Right atrium auricular region (tissue), 2 donors: ENCODE measurements around the gene RAD51B. TPM values are rescaled to one million over a fixed set of nuclear protein-coding genes. Genes with fewer than 3 reads are reported as not detected.

Experiments
- DNase-seq: peaks from one replicate; pipeline ENCODE4 v3.0.0-alpha.2; 2019; ENCODE audit warnings: low spot score
- H3K27ac ChIP-seq, 2 donors: fragments of 200-600 bp; sonication (generic); 1 replicate in 1 of 2; 2 replicates in 1 of 2; pipeline ENCODE4 v1.5.1; 2016 to 2019
- H3K27me3 ChIP-seq, 2 donors: fragments of 200-600 bp; sonication (generic); one replicate each; pipeline versions ENCODE4 v1.5.1 to v1.6.0; 2017 to 2019
- H3K36me3 ChIP-seq: fragments of 200-600 bp; sonication (generic); one replicate; pipeline ENCODE4 v1.5.1; 2016
- H3K4me1 ChIP-seq, 2 donors: fragments of 200-600 bp; sonication (generic); one replicate each; pipeline versions ENCODE4 v1.5.1 to v1.6.0; 2017 to 2019
- H3K4me3 ChIP-seq, 2 donors: fragments of 200-600 bp; sonication (generic); 1 replicate in 1 of 2; 2 replicates in 1 of 2; pipeline ENCODE4 v1.5.1; 2017 to 2019; ENCODE audit warnings: mild to moderate bottlenecking in 1 of 2, moderate library complexity in 1 of 2
- H3K9me3 ChIP-seq, 2 donors: fragments of 200-600 bp; sonication (generic); one replicate each; pipeline ENCODE4 v1.5.1; 2019
- CTCF ChIP-seq, 2 donors: fragments of 200-600 bp; sonication (generic); IDR thresholded peaks; one replicate each; pipeline ENCODE4 v1.5.1; 2019; ENCODE audit warnings: antibody characterized with exemption in 2 of 2
- total RNA-seq, 2 donors: library from RNA; depleted of rRNA; stranded (reverse); fragments of >200 nt; gene quantifications; one replicate each; pipeline ENCODE4 v1.1.0, GENCODE V29; 2016

Gene RAD51B
- total RNA-seq, 2 donors from 2014 or later: 1.2 to 1.5 TPM

DNA sequence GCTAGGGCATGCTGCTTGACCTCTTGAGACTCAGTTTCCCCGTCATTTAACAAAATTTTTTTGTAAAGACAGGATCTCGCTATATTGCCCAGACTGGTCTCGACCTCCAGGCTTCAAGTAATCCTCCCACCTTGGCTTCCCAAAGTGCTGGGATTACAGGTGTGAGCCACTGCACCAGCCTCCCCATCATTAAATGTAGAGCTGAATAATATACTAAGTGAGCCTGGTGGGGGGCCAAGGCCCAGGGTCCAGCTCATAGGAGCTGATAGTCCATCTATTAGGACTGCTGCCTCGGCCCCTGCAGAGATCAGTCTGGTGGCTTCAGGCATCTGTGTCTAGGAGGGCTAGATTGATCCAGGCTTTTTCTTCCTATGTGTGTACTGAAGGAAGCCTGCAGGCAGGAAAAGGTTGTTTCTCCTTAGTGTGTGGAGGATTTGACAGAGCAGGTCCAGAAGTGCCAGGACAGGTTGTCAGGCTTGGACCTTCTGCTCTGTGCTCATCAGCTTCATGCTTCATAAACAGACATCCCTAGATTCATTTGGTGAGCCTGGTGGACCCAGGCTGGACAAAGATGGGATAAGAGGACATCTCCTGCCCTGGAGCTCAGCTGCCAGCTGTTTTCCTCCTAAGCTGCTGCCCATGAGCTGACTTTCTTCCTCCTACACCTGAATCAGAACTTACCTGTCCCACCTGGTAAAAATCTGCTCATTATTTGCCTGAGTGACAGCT lies 837.9 kb downstream of the RAD51B start:
- H3K4me3 ChIP-seq: no peak overlapping the region
- peak; percentile 44 for DNase-seq
- peaks cover 0 to 31% of the 10 kb centered on the region in 2 donors for H3K4me1 ChIP-seq
- no peaks in the 10 kb centered on the region for H3K9me3 ChIP-seq
- no peaks in the 10 kb centered on the region for H3K27me3 ChIP-seq
- no peak for TF ChIP-seq CTCF (IDR thresholded peaks at IDR 0.05)
- H3K36me3 ChIP-seq: no peaks in the 10 kb centered on the region
- H3K27ac ChIP-seq: no peak overlapping the region

GRCh38 chr14:68658029-68658509 lies 838.5 kb downstream of the RAD51B start:
- Histone ChIP-seq H3K27ac (no peak overlapping the region), H3K27me3 (no peaks in the 10 kb centered on the region), H3K36me3 (no peaks in the 10 kb centered on the region), H3K9me3 (no peaks in the 10 kb centered on the region), H3K4me3 (no peak overlapping the region), H3K4me1 (peaks cover 0 to 31% of the 10 kb centered on the region in 2 donors)
- peak; percentile 52 for DNase-seq
- no peak for TF ChIP-seq CTCF (IDR thresholded peaks at IDR 0.05)

- Histone ChIP-seq H3K36me3 (no peaks in the 10 kb centered on the region), H3K9me3 (no peaks in the 10 kb centered on the region), H3K27ac (peak overlapping the region; percentile 51 to 56), H3K4me3 (no peak overlapping the region), H3K4me1 (peaks cover 0 to 38% of the 10 kb centered on the region in 2 donors), H3K27me3 (no peaks in the 10 kb centered on the region)
- DNase-seq: peak; percentile 58
- no peak for TF ChIP-seq CTCF (IDR thresholded peaks at IDR 0.05)
Observed at GRCh38 chr14:68658943-68659931, 839.7 kb downstream of the RAD51B start.

GRCh38 chr14:68660495-68660894 lies 840.9 kb downstream of the RAD51B start:
- Histone ChIP-seq H3K27me3 (no peaks in the 10 kb centered on the region), H3K9me3 (no peaks in the 10 kb centered on the region), H3K36me3 (no peaks in the 10 kb centered on the region), H3K4me3 (no peak overlapping the region), H3K27ac (no peak overlapping the region), H3K4me1 (peaks cover 0 to 38% of the 10 kb centered on the region in 2 donors)
- DNase-seq: peak; percentile 52
- no peak for TF ChIP-seq CTCF (IDR thresholded peaks at IDR 0.05)

GRCh38 chr14:68661226-68662225 lies 841.9 kb downstream of the RAD51B start:
- Histone ChIP-seq H3K4me1 (peaks cover 0 to 43% of the 10 kb centered on the region in 2 donors), H3K4me3 (no peak overlapping the region), H3K27ac (peak overlapping the region; percentile 54 to 68), H3K36me3 (no peaks in the 10 kb centered on the region), H3K27me3 (no peaks in the 10 kb centered on the region), H3K9me3 (no peaks in the 10 kb centered on the region)
- TF ChIP-seq CTCF (IDR thresholded peaks at IDR 0.05): no peak
- peak; percentile 52 for DNase-seq
